DMS 273 (cell line): ENCODE data around the gene PRSS48.
"Not testable (repeated sequence)": the region's sequence is repeated elsewhere in the genome, so short reads cannot be mapped to it uniquely, and the experiment has no call there.

Experiments used
- DNase-seq: peaks from one replicate; lab custom pipeline; 2025; ENCODE audit not compliant: unreplicated experiment; lab: John Stamatoyannopoulos, UW

Gene PRSS48

GRCh38 chr4:151260526-151260925 is 16.4 kb upstream of the PRSS48 start:
- no peak for DNase-seq

GRCh38 chr4:151263455-151263854 is 13.5 kb upstream of the PRSS48 start:
- no peak for DNase-seq

DNA sequence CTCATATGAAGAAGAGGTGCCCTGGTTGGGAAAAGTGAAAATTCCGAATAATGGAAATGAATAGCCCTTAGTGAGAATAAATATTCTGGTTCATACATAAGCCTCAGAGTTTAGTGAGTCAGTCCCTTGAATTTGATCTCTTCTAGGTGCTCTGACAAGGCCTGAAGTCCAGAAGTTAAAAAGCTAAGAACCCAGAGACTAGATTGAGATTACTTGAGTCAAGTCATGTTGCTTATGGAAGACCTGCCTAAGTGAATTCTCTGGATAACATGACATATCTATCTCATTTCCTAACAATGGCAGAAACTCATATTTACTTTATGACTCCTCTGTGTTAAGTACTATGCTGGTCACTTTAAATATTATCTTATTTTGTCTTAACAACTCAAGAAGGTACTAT is 10.5 kb upstream of the PRSS48 start:
- no peak for DNase-seq

- no peak for DNase-seq
Measured at GRCh38 chr4:151267104-151267503, 9.9 kb upstream of the PRSS48 start.

GRCh38 chr4:151267822-151268535 is 9.0 kb upstream of the PRSS48 start:
- DNase-seq: no peak

GRCh38 chr4:151268905-151269304 is 8.1 kb upstream of the PRSS48 start:
- DNase-seq: not testable (repeated sequence)

- no peak for DNase-seq
Measured at GRCh38 chr4:151284534-151285245, 7.7 kb downstream of the PRSS48 start.

- no peak for DNase-seq
Measured at GRCh38 chr4:151287409-151287808, 10.4 kb downstream of the PRSS48 start.

GRCh38 chr4:151291485-151291884 is 14.5 kb downstream of the PRSS48 start:
- no peak for DNase-seq

GRCh38 chr4:151292038-151292437 is 15.1 kb downstream of the PRSS48 start:
- no peak for DNase-seq

DNA sequence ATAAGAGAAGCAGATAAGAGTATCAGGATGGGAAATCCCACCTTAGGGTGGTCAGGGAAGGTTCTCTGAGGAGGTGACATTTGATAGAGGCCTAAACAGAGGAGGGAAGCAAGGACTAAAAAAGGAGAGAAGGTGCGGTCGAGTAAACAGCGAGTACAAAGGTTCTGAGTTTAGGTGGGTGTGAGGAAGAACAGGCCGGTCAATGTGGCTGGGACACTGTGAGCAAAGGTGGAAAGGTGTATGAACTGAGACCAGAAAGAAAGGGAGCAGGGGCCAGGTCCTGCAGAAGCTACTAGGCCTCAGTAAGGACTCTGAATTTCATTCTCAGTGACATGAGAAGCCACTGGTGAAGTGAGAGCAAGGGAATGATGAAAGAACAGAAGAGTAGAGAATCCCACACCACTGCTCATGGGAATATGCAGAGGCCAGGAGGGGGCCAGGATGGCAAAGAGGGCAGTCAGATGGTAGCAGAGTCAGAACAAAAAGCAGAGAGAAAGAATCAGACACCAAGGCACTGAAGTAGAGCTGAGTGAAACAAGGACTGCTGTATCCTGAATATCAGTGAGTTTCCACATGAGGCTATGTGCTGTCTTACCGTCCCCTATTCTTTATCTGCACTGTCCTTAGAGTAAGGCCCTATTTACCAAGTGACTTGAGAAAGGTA is 18.0 kb downstream of the PRSS48 start:
- DNase-seq: no peak

DNA sequence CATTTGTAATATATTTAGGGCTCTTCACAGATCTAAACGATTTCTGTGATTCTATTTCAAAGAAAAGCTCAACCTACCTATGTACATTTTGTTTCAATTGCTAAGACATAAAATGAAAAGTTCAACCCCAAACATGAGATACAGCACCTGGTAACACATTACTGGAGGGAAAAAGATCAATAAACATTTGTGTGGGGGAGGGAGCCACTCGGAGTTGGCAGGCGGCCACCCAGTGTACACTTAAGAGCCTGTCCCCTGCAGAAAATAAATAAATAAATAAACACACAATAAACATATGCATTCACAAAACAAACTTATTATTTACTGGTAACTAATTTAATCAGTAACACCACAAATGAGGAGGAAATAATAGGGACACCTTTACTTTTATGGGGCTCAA is 19.3 kb downstream of the PRSS48 start:
- DNase-seq: no peak

DNA sequence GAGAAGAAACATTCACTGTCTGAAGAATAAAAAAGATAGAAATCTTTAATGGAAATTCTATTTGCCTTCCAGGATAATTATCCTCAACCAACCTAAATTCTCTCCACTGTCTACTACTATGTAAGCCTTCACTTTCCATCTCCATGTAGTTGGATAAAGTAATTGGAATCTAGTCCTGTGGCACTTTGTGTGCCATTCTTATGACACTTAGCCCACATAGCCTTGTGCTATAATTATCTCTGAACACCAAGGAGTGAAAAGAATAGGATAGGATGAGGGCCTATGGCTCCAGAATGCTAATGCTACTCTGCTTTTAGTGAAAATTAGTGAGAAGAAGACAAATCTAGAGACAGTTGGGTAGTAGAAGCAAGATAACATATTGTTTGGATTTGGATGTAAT is 20.2 kb downstream of the PRSS48 start:
- no peak for DNase-seq

- DNase-seq: no peak
Measured at GRCh38 chr4:151302432-151302831, 25.5 kb downstream of the PRSS48 start.

DNA sequence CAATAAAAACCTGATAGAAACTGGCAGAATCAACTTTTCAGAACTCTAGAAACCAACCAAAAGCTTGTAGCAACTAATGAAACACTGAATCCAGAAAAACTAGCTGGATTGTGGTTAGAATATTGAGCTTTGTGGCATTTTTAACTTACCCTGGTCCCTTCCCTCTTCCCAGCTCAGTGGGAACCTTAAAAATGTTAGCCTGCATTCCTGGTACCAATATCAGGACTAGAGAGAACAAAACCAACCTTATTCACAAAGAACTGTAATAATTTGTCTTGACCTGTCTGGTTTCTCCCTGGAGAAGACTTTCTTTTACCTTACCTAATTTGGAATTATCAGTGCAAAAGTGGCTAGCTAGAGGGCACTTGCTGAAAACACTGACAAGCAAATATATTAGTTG is 27.3 kb downstream of the PRSS48 start:
- no peak for DNase-seq

DNA sequence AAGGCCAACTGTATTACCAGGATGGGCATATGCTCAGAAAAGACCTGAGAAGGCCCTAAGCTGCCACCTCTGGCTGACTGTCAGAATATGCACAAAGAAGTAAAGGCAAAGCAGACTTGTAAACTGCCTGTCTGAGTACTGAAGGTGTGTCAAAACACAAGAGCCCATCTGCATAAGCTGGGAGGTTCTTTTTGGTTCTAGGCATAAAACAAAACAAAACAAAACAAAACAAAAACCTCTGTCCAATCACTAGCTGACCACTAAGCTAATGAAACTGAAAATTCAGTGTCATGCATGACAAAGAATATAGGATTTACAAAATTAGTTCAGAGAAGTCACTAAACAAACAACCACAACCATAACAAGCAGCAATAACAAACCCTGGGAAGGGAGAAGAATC is 27.8 kb downstream of the PRSS48 start:
- DNase-seq: peak; percentile 63

DNA sequence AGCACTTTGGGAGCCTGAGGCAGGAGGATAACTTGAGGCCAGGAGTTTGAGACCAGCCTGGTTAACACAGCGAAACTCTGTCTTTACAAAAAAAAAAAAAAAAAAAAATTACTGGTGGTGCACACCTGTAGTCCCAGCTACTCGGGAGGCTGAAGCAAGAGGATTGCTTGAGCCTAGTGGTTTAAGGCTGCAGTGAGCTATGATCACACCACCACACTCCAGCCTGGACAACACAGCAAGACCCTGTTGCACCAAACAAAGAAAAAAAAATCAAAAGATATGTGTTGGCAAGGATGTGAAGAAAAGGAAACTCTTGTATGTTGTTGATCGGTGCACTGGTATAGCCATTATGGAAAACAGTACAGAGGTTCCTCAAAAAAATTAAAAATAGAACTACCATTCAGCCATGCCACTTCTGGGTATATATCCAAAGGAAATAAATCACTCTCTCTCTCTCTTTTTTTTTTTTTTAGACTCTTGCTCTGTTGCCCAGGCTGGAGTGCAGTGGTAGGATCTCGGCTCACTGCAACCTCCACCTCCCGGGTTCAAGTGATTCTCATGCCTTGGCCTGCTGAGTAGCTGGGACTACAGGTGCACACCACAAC is 33.3 kb downstream of the PRSS48 start:
- DNase-seq: no peak

DNA sequence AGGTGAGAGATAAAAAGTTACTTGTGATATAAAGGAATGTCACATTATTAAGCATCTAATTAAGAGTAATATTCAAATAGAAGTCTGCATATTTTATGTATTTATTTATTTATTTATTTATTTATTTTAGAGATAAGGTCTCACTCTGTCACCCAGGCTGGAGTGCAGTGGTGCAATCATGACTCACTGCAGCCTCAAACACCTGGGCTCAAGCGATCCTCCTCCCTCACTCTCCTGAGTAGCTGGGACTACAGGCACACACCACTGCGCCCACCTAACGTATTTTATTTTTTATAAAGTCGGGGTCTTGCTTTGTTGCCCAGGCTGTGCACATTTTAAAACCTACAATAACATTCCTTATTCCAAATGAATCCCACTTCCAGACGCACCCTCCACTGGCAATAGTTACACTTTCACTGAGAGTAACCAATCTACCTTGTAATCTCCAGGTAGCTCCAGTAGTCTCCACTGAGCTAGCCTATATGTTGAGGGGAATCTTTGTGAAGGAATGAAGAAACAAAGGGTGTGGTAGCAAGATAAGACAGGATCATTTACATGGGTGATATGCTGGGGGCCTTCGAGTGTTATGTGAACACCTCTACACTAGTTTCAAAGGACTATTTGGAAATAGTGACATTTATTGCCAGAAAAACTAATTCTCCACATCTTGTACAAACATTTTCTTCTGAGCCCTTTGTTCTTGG is 36.5 kb downstream of the PRSS48 start:
- DNase-seq: no peak

- DNase-seq: no peak
Measured at GRCh38 chr4:151314010-151314355, 37.0 kb downstream of the PRSS48 start.

GRCh38 chr4:151314479-151314878 is 37.5 kb downstream of the PRSS48 start:
- no peak for DNase-seq

- no peak for DNase-seq
Measured at GRCh38 chr4:151315212-151315886, 38.4 kb downstream of the PRSS48 start.
